Fibroblast of lung (primary cell): Measurements from ENCODE around the gene ZNF513. TPM values are rescaled to one million over a fixed set of nuclear protein-coding genes. Genes with fewer than 3 reads are reported as not detected.

Source experiments
- DNase-seq, 2 donors: peaks; one replicate each; pipeline versions ENCODE4 v3.0.0 to v3.0.0-alpha.2; 2010; ENCODE audit warnings: low read depth in 2 of 2
- H2AFZ ChIP-seq: 2 replicates; pipeline ENCODE4 v1.5.1; 2012; ENCODE audit warnings: low read length, control low read depth, inconsistent platforms
- H3K27ac ChIP-seq: 2 replicates; pipeline ENCODE4 v1.5.1; 2011; ENCODE audit warnings: low read length, control low read depth; ENCODE audit not compliant: insufficient read depth
- H3K27me3 ChIP-seq: 2 replicates; pipeline ENCODE4 v1.5.1; 2011; ENCODE audit warnings: mild to moderate bottlenecking, low read length; ENCODE audit not compliant: control insufficient read depth, insufficient read depth
- H3K36me3 ChIP-seq: 2 replicates; pipeline ENCODE4 v1.5.1; 2011; ENCODE audit warnings: low read length; ENCODE audit not compliant: control insufficient read depth, insufficient read depth
- H3K4me1 ChIP-seq: 2 replicates; pipeline ENCODE4 v1.5.1; 2011; ENCODE audit warnings: low read length; ENCODE audit not compliant: control insufficient read depth, insufficient read depth; ENCODE audit errors: extremely low read depth
- H3K4me2 ChIP-seq: 2 replicates; pipeline ENCODE4 v1.5.1; 2011; ENCODE audit warnings: low read length, control low read depth; ENCODE audit not compliant: insufficient read depth; ENCODE audit errors: extremely low read depth
- H3K4me3 ChIP-seq, 4 experiments: fragments of 200-600 bp in 1 of 4; sonication (generic) in 1 of 4; replicated peaks in 1 of 4; 2 replicates each; pipeline ENCODE4 v1.5.1; 2011 to 2016; ENCODE audit warnings: low read length in 4 of 4, low read depth in 3 of 4, mild to moderate bottlenecking in 3 of 4, control low read depth in 2 of 4, inconsistent platforms in 1 of 4, mixed read lengths in 1 of 4; ENCODE audit not compliant: insufficient read depth in 1 of 4; ENCODE audit errors: control extremely low read depth in 1 of 4
- H3K79me2 ChIP-seq: 2 replicates; pipeline ENCODE4 v1.5.1; 2012; ENCODE audit warnings: mild to moderate bottlenecking, low read length, inconsistent platforms; ENCODE audit not compliant: control insufficient read depth, insufficient read depth
- H3K9ac ChIP-seq: 2 replicates; pipeline ENCODE4 v1.5.1; 2011; ENCODE audit warnings: mild to moderate bottlenecking, low read length, control low read depth; ENCODE audit not compliant: insufficient read depth
- H3K9me3 ChIP-seq: 2 replicates; pipeline ENCODE4 v1.5.1; 2012; ENCODE audit warnings: low read depth, low read length; ENCODE audit not compliant: control insufficient read depth, insufficient read depth
- H4K20me1 ChIP-seq: 2 replicates; pipeline ENCODE4 v1.5.1; 2011; ENCODE audit warnings: low read length; ENCODE audit not compliant: control insufficient read depth, insufficient read depth; ENCODE audit errors: extremely low read depth
- CTCF ChIP-seq, 2 donors: IDR thresholded peaks in 1 of 2; conservative IDR thresholded peaks in 1 of 2; 1 replicate in 1 of 2; 2 replicates in 1 of 2; pipeline ENCODE4 v1.5.1; 2011 to 2012; ENCODE audit warnings: low read length in 2 of 2, control low read depth in 1 of 2, inconsistent platforms in 1 of 2, low read depth in 1 of 2, mild to moderate bottlenecking in 1 of 2
- EZH2 ChIP-seq: IDR thresholded peaks from 2 replicates; pipeline ENCODE4 v1.5.1; 2012; ENCODE audit warnings: low read length, control low read depth, mild to moderate bottlenecking; ENCODE audit errors: missing control alignments
- polyA plus RNA-seq, 2 donors: library from polyadenylated mRNA; depleted of rRNA in 1 of 2; stranded (reverse) in 1 of 2; unstranded in 1 of 2; fragments of >200 nt; gene quantifications; 2 replicates each; pipeline ENCODE4 v1.2.1, GENCODE V29; 2011 to 2012; ENCODE audit warnings: missing spikeins in 1 of 2
- total RNA-seq: library from RNA; depleted of rRNA; stranded (reverse); fragments of >200 nt; gene quantifications from 2 replicates; pipeline ENCODE4 v1.2.1, GENCODE V29; 2014

Gene ZNF513
- total and polyA plus RNA-seq, 2 donors (not counting 1 experiment from before 2014, with no cell fraction given) = 7.0 to 8.4 TPM

DNA sequence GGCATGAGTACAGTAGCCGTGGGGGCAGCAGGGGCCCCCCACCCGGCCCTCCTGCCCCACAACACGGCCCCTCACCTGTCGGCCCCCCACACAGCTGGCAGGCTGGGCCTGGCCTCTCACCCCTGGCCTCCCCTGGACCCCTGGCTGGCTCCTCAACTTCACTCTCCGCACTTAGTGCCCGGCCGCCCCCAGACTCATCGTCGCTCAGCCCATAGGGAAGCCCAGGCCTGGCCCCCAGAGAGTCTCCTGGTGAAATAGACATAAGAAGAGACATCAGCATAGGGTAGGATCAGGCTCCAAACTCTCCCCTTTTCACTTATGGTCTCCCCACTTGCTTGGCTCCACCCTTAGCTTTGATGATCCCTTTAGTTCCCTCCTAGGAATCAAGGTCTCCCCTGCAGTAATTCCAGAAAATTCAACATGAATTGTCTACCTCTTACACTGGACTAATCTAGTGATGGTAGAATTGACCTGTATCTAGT lies 1.7 kb downstream of the ZNF513 start:
- H3K36me3 ChIP-seq = peaks cover 42% of the 10 kb centered on the region
- H2AFZ ChIP-seq = no peak overlapping the region
- H3K79me2 ChIP-seq = peaks cover 24% of the 10 kb centered on the region
- H3K4me3 ChIP-seq = peak overlapping the region in 2 of 4 experiments; percentile 70 to 79
- peak overlapping the region; percentile 100 for H3K4me2 ChIP-seq
- TF ChIP-seq CTCF (conservative IDR thresholded peaks at IDR 0.05 in 1 of 2, IDR thresholded peaks at IDR 0.05 in 1 of 2; ENCODE audit: low read depth in 1 of 2, low read length in 2 of 2) = no peak
- no peak for TF ChIP-seq EZH2
- H4K20me1 ChIP-seq = no peaks in the 10 kb centered on the region
- no peaks in the 10 kb centered on the region for H3K9me3 ChIP-seq
- H3K27me3 ChIP-seq = no peaks in the 10 kb centered on the region
- DNase-seq = no peak
- H3K4me1 ChIP-seq = peaks cover 3% of the 10 kb centered on the region
- H3K9ac ChIP-seq = no peak overlapping the region
- peak overlapping the region; percentile 99 for H3K27ac ChIP-seq

GRCh38 chr2:27378096-27378808 lies 2.3 kb downstream of the ZNF513 start:
- TF ChIP-seq CTCF (conservative IDR thresholded peaks at IDR 0.05 in 1 of 2, IDR thresholded peaks at IDR 0.05 in 1 of 2; ENCODE audit: low read depth in 1 of 2, low read length in 2 of 2) = peak in 1 of 2 donors; percentile 17
- no peak for TF ChIP-seq EZH2

DNA sequence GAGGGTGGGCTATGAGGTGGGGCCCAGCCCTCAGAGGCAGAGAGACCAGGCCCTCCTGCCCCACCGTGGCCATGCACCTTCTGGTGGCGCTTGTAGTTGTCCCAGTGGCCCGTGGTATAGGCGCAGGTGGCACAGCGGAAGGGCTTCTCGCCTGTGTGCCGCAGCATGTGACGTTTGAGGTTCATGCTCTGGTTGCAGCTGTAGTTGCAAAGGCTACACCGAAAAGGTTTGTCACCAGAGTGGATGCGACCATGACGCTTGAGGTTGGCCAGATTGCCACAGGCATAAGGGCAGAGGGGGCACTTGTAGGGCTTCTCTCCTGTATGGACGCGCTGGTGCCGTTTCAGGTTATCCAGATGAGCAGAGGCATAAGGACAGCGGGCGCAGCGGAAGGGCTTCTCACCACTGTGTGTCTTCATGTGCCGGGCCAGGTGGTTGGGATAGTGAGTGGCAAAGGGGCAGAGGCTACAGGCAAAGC lies 2.9 kb downstream of the ZNF513 start:
- no peak overlapping the region for H3K27ac ChIP-seq
- TF ChIP-seq CTCF (conservative IDR thresholded peaks at IDR 0.05 in 1 of 2, IDR thresholded peaks at IDR 0.05 in 1 of 2; ENCODE audit: low read depth in 1 of 2, low read length in 2 of 2) (no peak), EZH2 (no peak)

More at GRCh38 chr2:27378096-27378808, 2.3 kb downstream of the ZNF513 start:
- H2AFZ ChIP-seq = no peak overlapping the region
- no peaks in the 10 kb centered on the region for H3K27me3 ChIP-seq
- no peaks in the 10 kb centered on the region for H4K20me1 ChIP-seq
- H3K4me3 ChIP-seq = no peak overlapping the region
- H3K4me1 ChIP-seq = peaks cover 3% of the 10 kb centered on the region
- H3K9ac ChIP-seq = no peak overlapping the region
- H3K79me2 ChIP-seq = peaks cover 28% of the 10 kb centered on the region
- H3K36me3 ChIP-seq = peaks cover 44% of the 10 kb centered on the region
- H3K27ac ChIP-seq = no peak overlapping the region
- no peak overlapping the region for H3K4me2 ChIP-seq
- H3K9me3 ChIP-seq = no peaks in the 10 kb centered on the region
- DNase-seq = no peak

More for the DNA sequence above, 2.9 kb downstream of the ZNF513 start:
- H3K79me2 ChIP-seq = peaks cover 33% of the 10 kb centered on the region
- H3K27me3 ChIP-seq = no peaks in the 10 kb centered on the region
- no peak overlapping the region for H3K9ac ChIP-seq
- H3K4me3 ChIP-seq = no peak overlapping the region
- no peaks in the 10 kb centered on the region for H4K20me1 ChIP-seq
- no peak overlapping the region for H3K4me2 ChIP-seq
- no peak overlapping the region for H2AFZ ChIP-seq
- peaks cover 46% of the 10 kb centered on the region for H3K36me3 ChIP-seq
- peaks cover 3% of the 10 kb centered on the region for H3K4me1 ChIP-seq
- H3K9me3 ChIP-seq = no peaks in the 10 kb centered on the region
- no peak for DNase-seq
